ENCODE measurements around the gene DAW1. TPM values are rescaled to one million over a fixed set of nuclear protein-coding genes. Genes with fewer than 3 reads are reported as not detected.

DAW1 gene
- total RNA-seq, 2 experiments from 2014 or later: not detected

DNA sequence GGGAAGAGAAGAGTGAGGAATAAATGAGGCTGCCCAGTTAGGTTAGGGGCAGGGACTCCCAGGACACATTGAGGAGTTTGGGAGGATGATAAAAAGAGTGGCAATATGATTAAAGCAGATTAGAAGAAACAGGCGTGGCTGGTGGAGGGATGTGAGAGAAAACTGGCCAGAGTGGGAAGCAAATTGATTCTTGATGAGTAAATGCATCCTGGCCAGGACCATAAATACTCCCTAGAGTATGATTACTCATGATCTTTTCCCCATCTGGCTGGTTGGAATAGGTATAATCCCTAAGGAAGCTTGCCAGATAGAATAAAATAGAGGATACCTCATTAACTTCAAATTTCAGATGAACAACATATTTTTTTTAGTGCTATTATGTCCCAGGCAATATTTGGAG, 21.5 kb upstream of the DAW1 start:
- POLR2A ChIA-PET: no interaction called here
- Mint-ChIP-seq H3K27ac (peak overlapping the region; percentile 36), H3K4me1 (ENCODE audit: low read depth) (no peaks in the 10 kb centered on the region), H3K36me3 (ENCODE audit: low read depth) (no peaks in the 10 kb centered on the region), H3K27me3 (no peaks in the 10 kb centered on the region), H3K4me3 (peak overlapping the region; percentile 7), H3K9me3 (no peaks in the 10 kb centered on the region)
- ATAC-seq: no peak
- CTCF ChIA-PET: interaction anchor here (0.8 kb wide), 1 partner anchor 13 kb away, joined by 3 read pairs; no protein-coding TSS in a partner anchor
- intact Hi-C loops (cut with micrococcal nuclease): no loop called here
- TF ChIP-seq, protein P1, sequence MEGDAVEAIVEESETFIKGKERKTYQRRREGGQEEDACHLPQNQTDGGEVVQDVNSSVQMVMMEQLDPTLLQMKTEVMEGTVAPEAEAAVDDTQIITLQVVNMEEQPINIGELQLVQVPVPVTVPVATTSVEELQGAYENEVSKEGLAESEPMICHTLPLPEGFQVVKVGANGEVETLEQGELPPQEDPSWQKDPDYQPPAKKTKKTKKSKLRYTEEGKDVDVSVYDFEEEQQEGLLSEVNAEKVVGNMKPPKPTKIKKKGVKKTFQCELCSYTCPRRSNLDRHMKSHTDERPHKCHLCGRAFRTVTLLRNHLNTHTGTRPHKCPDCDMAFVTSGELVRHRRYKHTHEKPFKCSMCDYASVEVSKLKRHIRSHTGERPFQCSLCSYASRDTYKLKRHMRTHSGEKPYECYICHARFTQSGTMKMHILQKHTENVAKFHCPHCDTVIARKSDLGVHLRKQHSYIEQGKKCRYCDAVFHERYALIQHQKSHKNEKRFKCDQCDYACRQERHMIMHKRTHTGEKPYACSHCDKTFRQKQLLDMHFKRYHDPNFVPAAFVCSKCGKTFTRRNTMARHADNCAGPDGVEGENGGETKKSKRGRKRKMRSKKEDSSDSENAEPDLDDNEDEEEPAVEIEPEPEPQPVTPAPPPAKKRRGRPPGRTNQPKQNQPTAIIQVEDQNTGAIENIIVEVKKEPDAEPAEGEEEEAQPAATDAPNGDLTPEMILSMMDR (IDR thresholded peaks at IDR 0.05): no peak
- no peak for DNase-seq

DNA sequence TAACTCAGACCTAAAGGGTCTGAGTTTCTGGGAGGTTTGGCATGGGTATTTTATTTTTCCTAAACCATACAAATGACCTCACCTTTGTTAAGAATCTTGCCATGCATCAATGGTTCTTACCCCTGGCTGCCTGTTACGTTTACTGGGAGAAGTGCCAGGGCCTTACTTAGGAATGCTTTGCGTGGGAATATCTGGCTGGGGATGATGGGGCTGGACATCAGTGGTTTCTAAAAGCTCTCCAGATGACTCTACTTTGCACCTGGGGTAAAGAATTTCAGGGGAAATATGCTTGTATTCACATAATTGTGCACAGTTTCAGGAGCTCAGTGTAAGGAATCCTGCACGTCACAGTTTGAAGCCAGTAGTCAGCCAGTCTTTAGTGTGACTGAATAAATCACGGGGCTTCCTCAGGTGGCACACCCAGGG, 18.2 kb upstream of the DAW1 start:
- TF ChIP-seq, protein P1 (IDR thresholded peaks at IDR 0.05): no peak
- Mint-ChIP-seq H3K27ac (no peak overlapping the region), H3K4me1 (ENCODE audit: low read depth) (no peaks in the 10 kb centered on the region), H3K27me3 (no peaks in the 10 kb centered on the region), H3K4me3 (no peak overlapping the region), H3K9me3 (no peaks in the 10 kb centered on the region), H3K36me3 (ENCODE audit: low read depth) (no peaks in the 10 kb centered on the region)
- ChIA-PET CTCF (interaction anchor here (1.1 kb wide), 1 partner anchor 9 kb away, joined by 5 read pairs; no protein-coding TSS in a partner anchor), POLR2A (no interaction called here)
- ATAC-seq: no peak
- DNase-seq: no peak
- intact Hi-C loops (cut with micrococcal nuclease): no loop called here

DNA sequence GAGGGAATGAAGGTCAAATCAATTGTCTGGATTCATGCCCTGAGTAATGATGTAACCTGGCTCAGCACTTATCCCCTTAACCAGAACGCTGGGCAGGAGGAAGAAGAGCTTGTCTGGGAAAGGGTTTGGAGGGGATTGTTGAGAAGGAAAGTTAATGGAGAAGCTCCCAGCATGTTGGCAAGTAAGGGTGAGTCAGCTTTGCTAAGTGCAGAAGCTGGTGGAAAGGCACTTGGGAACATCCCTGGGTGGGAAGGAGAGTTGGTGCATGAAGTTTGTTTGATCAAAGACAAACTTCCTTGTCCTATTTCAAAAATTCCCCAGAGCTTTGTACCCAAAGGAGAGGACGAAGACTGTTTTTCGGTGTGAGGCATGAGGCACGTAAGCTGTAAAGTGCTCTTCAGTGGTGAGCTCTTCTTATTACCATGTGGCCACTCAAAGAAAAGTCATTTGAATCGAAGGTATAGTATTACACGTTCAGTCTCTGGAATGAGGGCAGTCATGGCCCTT, 17.6 kb upstream of the DAW1 start:
- TF ChIP-seq, protein P1 (IDR thresholded peaks at IDR 0.05): no peak
- ChIA-PET POLR2A (no interaction called here), CTCF (interaction anchor here (1.1 kb wide), 1 partner anchor 9 kb away, joined by 5 read pairs; no protein-coding TSS in a partner anchor)
- no peaks in the 10 kb centered on the region for H3K9me3 Mint-ChIP-seq
- DNase-seq: no peak
- no peak overlapping the region for H3K27ac Mint-ChIP-seq
- H3K27me3 Mint-ChIP-seq: no peaks in the 10 kb centered on the region
- intact Hi-C loops (cut with micrococcal nuclease): no loop called here
- no peaks in the 10 kb centered on the region for H3K36me3 Mint-ChIP-seq (ENCODE audit: low read depth)
- no peaks in the 10 kb centered on the region for H3K4me1 Mint-ChIP-seq (ENCODE audit: low read depth)
- H3K4me3 Mint-ChIP-seq: no peak overlapping the region
- no peak for ATAC-seq

DNA sequence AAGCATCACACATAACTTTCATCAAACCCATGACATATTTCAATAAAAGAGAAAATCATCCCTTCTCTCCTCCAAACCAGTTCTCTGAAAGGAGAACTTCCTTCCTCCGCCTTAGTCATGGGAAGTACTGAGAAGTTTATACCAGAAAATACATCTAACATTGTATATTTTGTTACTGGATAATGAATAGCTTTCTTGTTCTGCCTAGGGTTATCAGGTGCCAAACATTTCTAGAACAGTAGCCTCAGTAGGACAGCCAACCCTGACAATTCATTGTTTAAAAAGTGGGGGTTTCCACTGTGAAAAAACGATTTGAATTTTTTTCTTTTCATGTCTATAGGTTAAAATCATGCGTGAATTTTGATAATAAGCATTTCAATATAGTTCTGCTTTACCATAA, 16.0 kb upstream of the DAW1 start:
- no peak overlapping the region for H3K4me3 Mint-ChIP-seq
- no peak overlapping the region for H3K27ac Mint-ChIP-seq
- no peaks in the 10 kb centered on the region for H3K27me3 Mint-ChIP-seq
- no peak for DNase-seq
- no peaks in the 10 kb centered on the region for H3K4me1 Mint-ChIP-seq (ENCODE audit: low read depth)
- CTCF ChIA-PET: no interaction called here
- no peaks in the 10 kb centered on the region for H3K36me3 Mint-ChIP-seq (ENCODE audit: low read depth)
- H3K9me3 Mint-ChIP-seq: no peaks in the 10 kb centered on the region
- no peak for ATAC-seq
- intact Hi-C loops (cut with micrococcal nuclease): no loop called here
- POLR2A ChIA-PET: no interaction called here
- TF ChIP-seq, protein P1 (IDR thresholded peaks at IDR 0.05): no peak

GRCh38 chr2:227856697-227857096, 14.7 kb upstream of the DAW1 start:
- TF ChIP-seq, protein P1 (IDR thresholded peaks at IDR 0.05): no peak
- DNase-seq: no peak
- CTCF ChIA-PET: interaction anchor here (1.4 kb wide), 1 partner anchor 16 kb away, joined by 3 read pairs; no protein-coding TSS in a partner anchor
- no peaks in the 10 kb centered on the region for H3K36me3 Mint-ChIP-seq (ENCODE audit: low read depth)
- POLR2A ChIA-PET: no interaction called here
- no peak for ATAC-seq
- H3K27ac Mint-ChIP-seq: no peak overlapping the region
- no peak overlapping the region for H3K4me3 Mint-ChIP-seq
- intact Hi-C loops (cut with micrococcal nuclease): no loop called here
- no peaks in the 10 kb centered on the region for H3K27me3 Mint-ChIP-seq
- H3K9me3 Mint-ChIP-seq: no peaks in the 10 kb centered on the region
- no peaks in the 10 kb centered on the region for H3K4me1 Mint-ChIP-seq (ENCODE audit: low read depth)
